GM19438 (cell line): ENCODE data around the gene KCNV2.

Experiments used
- ATAC-seq: cut with Tn5 transposase; IDR thresholded peaks from one replicate; pipeline ENCODE4 v1.9.1; 2021; ENCODE audit warnings: low read depth; ENCODE audit not compliant: unreplicated experiment

KCNV2 gene

DNA sequence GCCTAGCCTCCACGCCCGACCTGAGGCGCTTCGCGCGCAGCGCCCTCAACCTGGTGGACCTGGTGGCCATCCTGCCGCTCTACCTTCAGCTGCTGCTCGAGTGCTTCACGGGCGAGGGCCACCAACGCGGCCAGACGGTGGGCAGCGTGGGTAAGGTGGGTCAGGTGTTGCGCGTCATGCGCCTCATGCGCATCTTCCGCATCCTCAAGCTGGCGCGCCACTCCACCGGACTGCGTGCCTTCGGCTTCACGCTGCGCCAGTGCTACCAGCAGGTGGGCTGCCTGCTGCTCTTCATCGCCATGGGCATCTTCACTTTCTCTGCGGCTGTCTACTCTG lies 1.4 kb downstream of the KCNV2 start:
- ATAC-seq: no peak

DNA sequence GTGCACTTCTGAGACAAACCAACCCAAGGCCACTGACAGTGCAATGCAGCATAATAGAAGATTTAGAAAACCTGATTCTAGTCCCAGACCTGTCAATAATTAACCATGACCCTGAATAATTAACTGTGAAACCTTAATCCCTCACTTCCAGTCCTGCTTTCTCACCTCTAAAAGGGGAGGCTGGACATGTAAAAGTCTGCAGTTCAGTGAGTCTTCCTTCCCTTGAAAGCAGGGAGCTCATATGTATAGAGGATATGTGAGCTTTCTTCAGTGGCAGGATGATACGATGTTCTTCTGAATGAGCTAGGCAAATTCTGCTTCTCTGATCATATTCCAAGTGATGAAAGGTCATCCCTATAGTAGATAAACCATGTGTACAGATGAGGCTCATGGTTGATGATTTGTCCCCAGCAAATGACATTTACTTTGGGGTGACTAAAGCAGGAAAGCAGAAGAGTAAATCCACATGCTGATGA lies 2.9 kb downstream of the KCNV2 start:
- ATAC-seq: no peak

DNA sequence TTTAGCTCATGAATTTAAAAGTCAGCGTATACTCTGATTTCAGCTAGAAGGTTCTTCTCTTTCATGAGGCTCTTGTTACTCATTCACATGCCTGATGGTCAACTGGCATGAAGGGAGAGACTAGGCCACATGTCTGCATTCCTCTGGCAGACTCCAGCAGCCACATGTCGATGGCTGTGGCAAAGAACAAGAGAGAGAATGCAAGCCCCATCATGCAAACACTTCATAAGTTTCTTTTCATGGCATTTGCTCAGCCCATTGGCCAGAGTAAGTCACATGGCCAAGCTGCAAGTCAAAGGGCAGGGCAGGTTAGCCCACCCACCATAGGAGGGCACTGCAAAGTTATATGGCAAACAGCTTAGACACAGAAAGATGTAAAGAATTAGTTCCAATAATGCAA lies 5.4 kb downstream of the KCNV2 start:
- ATAC-seq: no peak

DNA sequence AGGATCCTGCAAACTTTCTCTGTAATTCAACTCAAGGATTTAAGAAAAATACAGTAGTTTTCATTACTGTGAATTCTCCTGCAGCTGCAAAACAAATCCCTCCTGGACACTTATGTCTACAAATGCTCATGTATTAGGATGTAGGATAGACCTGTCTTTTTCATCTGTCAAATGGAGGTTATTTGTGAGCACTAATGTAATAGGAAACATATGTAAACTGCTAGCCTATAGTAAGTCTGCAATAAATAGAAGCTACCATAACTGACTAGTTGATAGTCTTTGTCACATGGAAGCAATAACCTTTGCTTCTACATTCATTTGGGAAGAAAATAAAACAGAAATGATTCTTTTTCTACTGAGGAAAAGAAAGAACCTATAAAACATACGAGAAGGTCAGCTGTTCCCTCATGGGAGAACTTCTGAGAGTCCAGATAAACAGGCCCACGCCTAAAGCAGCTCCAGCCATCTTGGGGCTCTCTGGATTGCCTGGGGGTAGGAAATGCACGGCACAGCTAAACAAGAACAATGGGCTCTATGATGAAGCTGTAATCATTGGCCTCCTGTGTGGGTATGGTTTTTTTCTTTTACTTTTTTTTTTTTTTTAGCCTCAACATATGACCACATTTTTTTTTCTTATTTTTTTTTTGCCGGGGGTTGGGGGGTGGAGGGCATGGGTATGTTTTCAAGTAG lies 6.2 kb downstream of the KCNV2 start:
- ATAC-seq: no peak

DNA sequence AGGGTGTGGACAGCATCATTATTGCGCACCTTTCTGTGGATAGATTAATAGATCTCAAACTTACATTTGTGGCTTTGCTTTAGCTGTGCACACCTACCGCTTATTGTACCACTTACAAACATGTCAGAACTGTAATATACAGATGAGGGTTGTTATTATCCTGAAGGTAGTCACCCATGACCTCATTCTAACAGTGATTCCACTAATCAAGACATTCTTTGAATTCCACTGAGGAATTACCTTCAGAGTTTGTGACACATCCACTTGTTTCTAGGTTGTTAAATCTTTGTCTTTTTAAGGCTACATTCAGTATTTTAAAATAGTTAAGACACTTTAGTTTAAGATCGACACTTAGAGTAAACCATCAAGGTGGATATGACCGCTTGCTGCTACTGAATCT lies 7.8 kb downstream of the KCNV2 start:
- no peak for ATAC-seq

GRCh38 chr9:2725898-2726649 lies 8.8 kb downstream of the KCNV2 start:
- no peak for ATAC-seq

DNA sequence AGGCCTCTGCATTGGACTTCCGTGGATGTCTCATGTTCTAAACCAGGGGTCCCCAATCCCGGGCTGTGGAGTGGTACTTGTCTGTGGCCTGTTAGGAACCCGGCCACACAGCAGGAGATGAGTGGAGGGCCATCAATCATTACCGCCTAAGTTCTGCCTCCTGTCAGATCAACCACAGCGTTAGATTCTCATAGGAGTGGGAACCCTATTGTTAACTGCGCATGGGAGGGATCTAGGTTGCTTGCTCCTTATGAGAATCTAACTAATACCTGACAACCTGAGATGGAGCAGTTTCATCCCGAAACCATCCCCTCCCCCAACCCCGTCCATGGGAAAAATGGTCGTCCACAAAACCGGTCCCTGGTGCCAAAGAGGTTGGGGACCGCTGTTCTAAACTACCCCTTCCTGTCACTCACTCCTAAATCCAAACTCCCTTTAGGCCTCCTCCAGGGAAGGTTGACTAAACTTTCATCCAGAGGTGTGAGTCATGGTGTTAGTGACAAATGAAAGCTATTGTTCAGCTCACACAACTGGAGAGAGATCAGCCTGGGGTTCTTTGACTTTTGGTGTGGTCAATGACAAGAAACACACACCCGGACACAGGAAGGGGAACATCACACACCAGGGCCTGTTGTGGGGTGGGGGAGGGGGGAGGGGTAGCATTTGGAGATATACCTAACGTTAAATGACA lies 9.5 kb downstream of the KCNV2 start:
- no peak for ATAC-seq

GRCh38 chr9:2727374-2727773 lies 10.1 kb downstream of the KCNV2 start:
- no peak for ATAC-seq

DNA sequence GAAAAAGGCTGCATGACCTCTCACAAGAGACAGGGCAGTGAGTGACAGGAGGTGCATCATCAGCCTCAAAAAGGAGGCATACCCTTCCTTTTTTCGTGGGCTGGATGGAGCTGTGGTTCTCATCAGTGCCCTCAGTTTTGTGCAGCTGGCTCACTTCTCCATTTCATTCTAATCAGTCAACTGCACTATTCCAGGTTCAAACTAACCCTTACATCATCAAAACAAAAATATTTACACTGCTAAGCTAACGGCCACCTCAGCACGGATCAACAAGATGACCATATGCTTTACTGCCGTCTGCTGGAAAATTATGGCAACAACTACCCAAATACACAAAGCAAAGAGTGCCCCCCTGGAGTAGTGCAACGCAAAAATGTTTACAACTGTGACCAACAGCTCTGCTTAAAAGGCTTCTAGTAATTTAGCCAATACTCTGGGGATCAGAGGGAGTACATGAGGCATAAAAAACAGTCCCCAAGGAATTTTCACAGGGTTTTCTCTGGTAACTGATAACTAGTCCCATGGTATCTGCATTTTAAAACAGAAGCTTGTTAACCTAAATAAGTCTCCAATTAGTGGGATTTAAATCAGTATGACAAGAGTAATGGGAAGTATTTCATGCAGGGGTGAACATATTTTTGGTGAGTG lies 10.8 kb downstream of the KCNV2 start:
- peak; percentile 83 for ATAC-seq

GRCh38 chr9:2729003-2729402 lies 11.7 kb downstream of the KCNV2 start:
- ATAC-seq: no peak

- ATAC-seq: no peak
Observed at GRCh38 chr9:2729721-2730120, 12.4 kb downstream of the KCNV2 start.

DNA sequence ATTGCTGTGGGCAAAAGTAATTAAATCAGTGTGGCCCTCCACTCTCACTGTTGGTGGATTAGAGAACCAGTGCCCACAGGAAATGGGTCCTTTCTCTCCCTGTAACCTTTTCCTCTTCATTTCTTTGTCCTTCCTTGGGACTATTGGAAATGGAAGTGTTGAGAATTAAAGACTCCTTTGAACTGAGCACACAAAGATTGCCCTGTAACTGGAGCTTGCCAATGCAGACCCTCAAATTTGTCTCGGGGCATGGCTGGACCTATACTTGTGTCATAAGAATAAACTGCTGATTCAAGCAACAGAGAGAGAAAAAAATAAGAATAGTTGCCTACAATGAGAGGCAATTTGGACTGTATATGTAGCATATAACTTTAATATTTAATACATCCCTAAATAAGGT lies 13.7 kb downstream of the KCNV2 start:
- no peak for ATAC-seq

DNA sequence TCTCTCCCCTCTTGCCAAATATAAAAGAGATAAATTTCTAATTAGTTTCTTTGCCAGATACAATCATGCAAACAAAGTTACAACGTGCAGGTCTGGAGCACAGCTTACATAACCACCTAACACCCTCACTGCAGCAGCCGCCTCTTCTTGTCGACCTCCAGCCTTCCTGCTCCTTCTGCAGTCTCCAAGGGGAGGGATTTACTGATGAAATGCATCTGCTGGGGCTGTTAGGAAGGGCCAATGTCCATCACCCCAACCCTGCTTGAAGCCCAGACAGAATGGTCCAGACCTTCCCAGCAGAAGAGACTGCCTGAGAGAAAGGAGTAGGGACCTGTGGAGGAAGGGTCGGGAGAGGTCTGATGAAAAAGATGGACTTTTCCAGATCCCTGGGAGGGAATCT lies 15.2 kb downstream of the KCNV2 start:
- no peak for ATAC-seq

- no peak for ATAC-seq
Observed at GRCh38 chr9:2740616-2741015, 23.3 kb downstream of the KCNV2 start.

DNA sequence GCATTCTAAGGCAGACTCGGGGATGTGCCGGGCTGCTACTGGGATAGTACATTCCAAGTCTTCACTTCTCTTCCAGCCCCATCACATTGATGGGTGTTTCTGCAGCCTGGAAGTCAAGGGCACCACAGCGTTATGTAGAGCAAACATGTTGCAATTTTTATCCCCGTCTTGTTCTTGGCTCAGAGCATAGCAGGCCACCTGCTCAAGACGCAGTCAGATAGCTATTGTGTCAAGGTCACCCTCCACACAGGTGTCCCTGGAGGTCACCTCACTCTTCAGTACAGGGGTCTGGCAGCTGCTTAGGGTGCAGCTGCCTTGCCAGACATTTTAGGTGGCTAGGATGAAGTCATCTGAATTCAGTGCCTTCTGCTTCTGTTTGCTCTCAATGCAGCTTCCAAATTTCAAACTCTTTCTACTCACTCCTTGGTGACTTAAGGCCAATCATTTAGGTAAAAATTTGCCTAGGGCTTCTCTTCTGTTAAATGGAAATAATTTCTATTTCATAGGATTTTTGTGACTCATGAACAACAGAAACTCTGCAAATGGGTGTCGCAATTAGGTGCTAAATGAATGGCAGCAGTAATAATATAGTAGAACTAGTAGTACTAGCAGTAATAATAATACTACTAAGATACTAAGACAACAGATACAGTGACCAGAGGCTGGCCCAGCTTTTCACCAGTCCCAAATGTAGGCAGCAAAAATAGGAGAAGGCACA lies 24.3 kb downstream of the KCNV2 start:
- no peak for ATAC-seq

DNA sequence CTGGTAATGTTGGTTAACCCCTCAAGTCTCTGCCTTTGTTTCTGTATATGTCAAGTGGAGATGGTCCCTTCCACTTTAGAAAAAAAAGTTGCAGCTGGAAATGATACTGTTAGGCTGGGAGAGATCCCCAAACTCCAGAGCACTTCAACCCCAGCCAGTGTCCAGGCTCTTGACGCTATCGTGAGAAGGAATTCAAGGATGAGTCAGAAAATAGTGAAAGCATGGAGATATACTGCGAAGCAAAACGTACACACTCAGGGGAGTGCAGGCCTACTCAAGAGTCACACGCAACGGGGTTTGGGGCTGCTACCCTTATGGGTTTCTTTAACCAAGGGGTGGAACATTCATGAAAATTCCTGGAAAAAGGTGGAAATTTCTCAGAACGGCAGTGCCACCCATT lies 24.9 kb downstream of the KCNV2 start:
- no peak for ATAC-seq

DNA sequence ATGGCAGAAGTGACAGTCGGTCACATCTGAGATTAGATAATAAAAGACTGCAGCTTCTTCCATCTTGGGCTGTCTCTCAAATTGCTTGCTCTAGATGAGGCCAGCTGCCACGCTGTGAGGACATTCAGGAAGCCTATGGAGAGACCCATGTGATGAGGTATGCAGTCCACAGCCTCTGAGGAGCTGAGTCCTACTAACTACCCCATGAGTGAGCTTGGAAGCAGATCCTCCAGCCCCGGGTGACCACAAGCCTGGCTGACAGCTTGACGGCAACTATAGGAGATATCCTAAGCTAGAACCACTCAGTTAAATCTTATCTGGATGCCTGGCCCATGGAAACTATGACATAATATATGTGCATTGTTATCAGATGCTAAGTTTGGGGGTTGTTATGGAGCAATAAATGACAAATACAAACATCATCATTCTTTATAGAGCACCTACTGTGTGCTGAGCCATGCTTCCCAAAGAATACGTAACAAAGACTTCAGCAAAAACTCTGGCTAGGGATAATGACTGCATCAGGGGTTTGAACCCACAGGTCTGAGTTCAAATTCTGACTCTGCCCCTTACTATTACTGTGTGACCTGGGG lies 26.7 kb downstream of the KCNV2 start:
- no peak for ATAC-seq

- ATAC-seq: no peak
Observed at GRCh38 chr9:2745560-2746380, 28.5 kb downstream of the KCNV2 start.

- no peak for ATAC-seq
Observed at GRCh38 chr9:2749485-2749884, 32.2 kb downstream of the KCNV2 start.
